Mesenchymal stem cell (in vitro differentiated cells and primary cell): ENCODE results near the gene FGFBP2.

Source experiments
- DNase-seq: peaks from one replicate; pipeline ENCODE4 v3.0.0-alpha.2; 2013
- H2AFZ ChIP-seq: one replicate; pipeline ENCODE4 v1.6.1; 2013; ENCODE audit warnings: low read depth, mild to moderate bottlenecking, control low read depth, inconsistent platforms, low read length, moderate library complexity
- H2AK5ac ChIP-seq: 2 replicates; pipeline ENCODE4 v1.6.1; 2013; ENCODE audit warnings: low read length, moderate library complexity, mild to moderate bottlenecking, inconsistent platforms; ENCODE audit not compliant: severe bottlenecking
- H2BK120ac ChIP-seq: one replicate; pipeline ENCODE4 v1.6.1; 2013; ENCODE audit warnings: low read depth, mild to moderate bottlenecking, inconsistent platforms, low read length, moderate library complexity
- H2BK12ac ChIP-seq, 2 experiments: one replicate each; pipeline ENCODE4 v1.6.1; 2013; ENCODE audit warnings: inconsistent platforms in 2 of 2, low read length in 2 of 2, mild to moderate bottlenecking in 2 of 2, moderate library complexity in 2 of 2, control low read depth in 1 of 2
- H2BK15ac ChIP-seq: one replicate; pipeline ENCODE4 v1.6.1; 2013; ENCODE audit warnings: mild to moderate bottlenecking, low read depth, inconsistent platforms; ENCODE audit not compliant: poor library complexity, severe bottlenecking
- H2BK5ac ChIP-seq: 2 replicates; pipeline ENCODE4 v1.6.1; 2013; ENCODE audit warnings: low read depth, mild to moderate bottlenecking, low read length, control low read depth, inconsistent platforms; ENCODE audit not compliant: poor library complexity, severe bottlenecking
- H3K14ac ChIP-seq, 2 experiments: one replicate each; pipeline ENCODE4 v1.6.1; 2013; ENCODE audit warnings: inconsistent platforms in 2 of 2, low read length in 2 of 2, control low read depth in 1 of 2, mild to moderate bottlenecking in 1 of 2, moderate library complexity in 1 of 2
- H3K18ac ChIP-seq, 2 experiments: one replicate each; pipeline ENCODE4 v1.6.1; 2013; ENCODE audit warnings: inconsistent platforms in 2 of 2, low read length in 2 of 2, control low read depth in 1 of 2, low read depth in 1 of 2, mild to moderate bottlenecking in 1 of 2
- H3K23ac ChIP-seq, 2 experiments: one replicate each; pipeline ENCODE4 v1.6.1; 2013; ENCODE audit warnings: inconsistent platforms in 2 of 2, low read length in 2 of 2, mild to moderate bottlenecking in 2 of 2, moderate library complexity in 2 of 2, control low read depth in 1 of 2
- H3K27ac ChIP-seq: 2 replicates; pipeline ENCODE4 v1.5.1; 2013; ENCODE audit warnings: mild to moderate bottlenecking, moderate library complexity, low read length, control low read depth, inconsistent platforms; ENCODE audit not compliant: poor library complexity, severe bottlenecking
- H3K27me3 ChIP-seq, 2 experiments: 2 replicates each; pipeline versions ENCODE4 v1.6.1 to v1.7.0; 2013; ENCODE audit warnings: low read length in 2 of 2, mild to moderate bottlenecking in 2 of 2, moderate library complexity in 2 of 2, control low read depth in 1 of 2, inconsistent platforms in 1 of 2; ENCODE audit not compliant: control insufficient read depth in 1 of 2, insufficient read depth in 1 of 2
- H3K36me3 ChIP-seq, 2 experiments: 2 replicates each; pipeline versions ENCODE4 v1.6.1 to v1.7.0; 2013; ENCODE audit warnings: low read length in 2 of 2, control low read depth in 1 of 2, inconsistent platforms in 1 of 2, low read depth in 1 of 2, mild to moderate bottlenecking in 1 of 2; ENCODE audit not compliant: insufficient read depth in 2 of 2, control insufficient read depth in 1 of 2
- H3K4ac ChIP-seq, 2 experiments: one replicate each; pipeline ENCODE4 v1.6.1; 2013; ENCODE audit warnings: inconsistent platforms in 2 of 2, low read length in 2 of 2, mild to moderate bottlenecking in 2 of 2, moderate library complexity in 2 of 2, control low read depth in 1 of 2, low read depth in 1 of 2
- H3K4me1 ChIP-seq: 2 replicates; pipeline ENCODE4 v1.6.1; 2013; ENCODE audit warnings: low read depth, low read length, control low read depth; ENCODE audit not compliant: control insufficient read depth, insufficient read depth
- H3K4me2 ChIP-seq: 2 replicates; pipeline ENCODE4 v1.6.1; 2013; ENCODE audit warnings: low read length, mild to moderate bottlenecking, inconsistent platforms; ENCODE audit not compliant: poor library complexity, severe bottlenecking
- H3K4me3 ChIP-seq, 2 experiments: 2 replicates each; pipeline versions ENCODE4 v1.5.1 to v1.7.0; 2013; ENCODE audit warnings: low read length in 2 of 2, mild to moderate bottlenecking in 2 of 2, control low read depth in 1 of 2, low read depth in 1 of 2; ENCODE audit not compliant: insufficient read depth in 1 of 2
- H3K79me1 ChIP-seq: replicated peaks from 2 replicates; pipeline ENCODE4 v1.6.1; 2013; ENCODE audit warnings: mild to moderate bottlenecking, control low read depth, low read length, inconsistent platforms; ENCODE audit not compliant: poor library complexity, severe bottlenecking
- H3K9ac ChIP-seq: 2 replicates; pipeline ENCODE4 v1.7.0; 2013; ENCODE audit warnings: mild to moderate bottlenecking, low read length, moderate library complexity
- H3K9me3 ChIP-seq: 2 replicates; pipeline ENCODE4 v1.7.0; 2013; ENCODE audit warnings: mild to moderate bottlenecking, low read length; ENCODE audit not compliant: control insufficient read depth
- H4K8ac ChIP-seq: one replicate; pipeline ENCODE4 v1.6.1; 2013; ENCODE audit warnings: inconsistent platforms, mild to moderate bottlenecking, low read length, moderate library complexity
- H4K91ac ChIP-seq: one replicate; pipeline ENCODE4 v1.6.1; 2013; ENCODE audit warnings: mild to moderate bottlenecking, low read length, inconsistent platforms
- WGBS: methylation state at CpG from one replicate; pipeline ENCODE4 v1.1.7; 2013; ENCODE audit warnings: mixed read lengths; 5-methylcytosine and 5-hydroxymethylcytosine counted together

The FGFBP2 gene

DNA sequence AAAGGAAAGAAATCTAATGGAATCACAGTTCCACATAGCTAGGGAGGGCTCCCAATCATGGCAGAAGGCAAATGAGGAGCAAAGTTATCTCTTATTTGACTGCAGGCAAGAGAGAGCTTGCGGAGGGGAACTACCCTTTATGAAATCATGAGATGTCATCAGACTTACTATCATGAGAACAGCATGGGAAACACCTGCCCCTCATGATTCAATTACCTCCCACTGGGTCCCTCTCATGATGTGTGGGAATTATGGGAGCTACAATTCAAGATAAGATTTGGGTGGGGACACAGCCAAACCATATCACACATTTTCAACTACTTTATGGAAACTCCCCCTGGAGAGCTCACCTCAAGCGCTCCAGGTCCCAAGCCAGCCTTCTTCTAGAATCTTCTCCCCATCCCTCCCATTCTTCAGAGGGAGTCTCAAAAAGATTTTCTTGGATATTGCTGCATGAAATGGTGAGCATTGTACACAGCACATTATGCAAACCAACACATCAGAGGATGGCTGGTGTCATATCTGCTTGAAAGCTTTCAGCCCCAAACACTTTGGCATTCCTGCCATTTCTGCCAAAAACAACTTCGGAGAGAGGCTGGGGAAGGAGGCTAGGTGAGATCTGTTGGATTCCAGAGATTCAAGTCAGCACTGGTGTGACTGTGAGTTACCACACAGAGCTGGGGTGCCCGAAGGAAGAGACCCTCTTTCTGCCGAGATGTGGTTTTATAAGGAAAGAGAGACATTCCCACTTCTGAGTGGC lies 31.3 kb downstream of the FGFBP2 start:
- Histone ChIP-seq H3K4me3 (no peak overlapping the region), H2AFZ (no peak overlapping the region), H3K14ac (no peak overlapping the region), H3K27me3 (peaks cover 0 to 2% of the 10 kb centered on the region in 2 experiments), H4K91ac (no peak overlapping the region), H3K4me1 (peaks cover 2% of the 10 kb centered on the region), H2BK120ac (no peak overlapping the region), H3K4ac (no peak overlapping the region), H2BK12ac (no peak overlapping the region), H3K27ac (no peak overlapping the region), H2BK5ac (no peak overlapping the region), H3K4me2 (no peak overlapping the region), H3K9ac (no peak overlapping the region), H2AK5ac (no peak overlapping the region), H3K23ac (no peak overlapping the region), H3K9me3 (no peaks in the 10 kb centered on the region), H2BK15ac (no peak overlapping the region), H3K79me1 (no peaks in the 10 kb centered on the region), H4K8ac (no peak overlapping the region), H3K36me3 (no peaks in the 10 kb centered on the region), H3K18ac (no peak overlapping the region)
- no peak for DNase-seq
- WGBS: 92% methylated on average over 2 of the region's 5 CpGs

DNA sequence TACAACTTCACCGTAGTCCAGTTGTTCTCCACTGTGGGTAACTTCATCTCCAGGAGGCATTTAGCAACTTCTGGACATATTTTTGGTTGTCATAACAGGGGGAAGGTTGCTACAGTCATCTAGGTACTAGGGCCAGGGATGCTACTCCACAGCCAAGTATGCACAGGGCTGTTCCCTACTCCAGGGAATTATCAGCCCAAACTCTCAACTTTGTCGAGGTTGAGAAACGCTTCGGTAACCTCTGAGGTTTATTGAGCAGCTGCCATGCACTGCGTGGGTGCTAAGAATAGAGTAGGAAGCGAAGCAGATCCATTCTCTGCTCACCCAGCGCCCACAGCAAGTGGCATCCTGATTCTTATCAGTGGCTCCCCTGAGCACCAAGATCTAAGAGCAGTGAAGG lies 32.7 kb downstream of the FGFBP2 start:
- H4K8ac ChIP-seq: no peak overlapping the region
- WGBS: 94% methylated on average over 7 of the region's 7 CpGs
- no peak overlapping the region for H2AFZ ChIP-seq
- no peaks in the 10 kb centered on the region for H3K36me3 ChIP-seq
- no peak overlapping the region for H2BK15ac ChIP-seq
- no peak for DNase-seq
- no peak overlapping the region for H3K4me3 ChIP-seq
- H3K18ac ChIP-seq: no peak overlapping the region
- no peak overlapping the region for H2BK12ac ChIP-seq
- no peak overlapping the region for H2BK120ac ChIP-seq
- no peak overlapping the region for H2BK5ac ChIP-seq
- H3K4ac ChIP-seq: no peak overlapping the region
- peaks cover 2% of the 10 kb centered on the region for H3K4me1 ChIP-seq
- H3K27me3 ChIP-seq: no peaks in the 10 kb centered on the region
- no peaks in the 10 kb centered on the region for H3K79me1 ChIP-seq
- H3K9me3 ChIP-seq: no peaks in the 10 kb centered on the region
- H3K14ac ChIP-seq: no peak overlapping the region
- H2AK5ac ChIP-seq: no peak overlapping the region
- no peak overlapping the region for H3K27ac ChIP-seq
- H3K9ac ChIP-seq: peak overlapping the region; percentile 22
- H3K4me2 ChIP-seq: no peak overlapping the region
- no peak overlapping the region for H3K23ac ChIP-seq
- no peak overlapping the region for H4K91ac ChIP-seq

DNA sequence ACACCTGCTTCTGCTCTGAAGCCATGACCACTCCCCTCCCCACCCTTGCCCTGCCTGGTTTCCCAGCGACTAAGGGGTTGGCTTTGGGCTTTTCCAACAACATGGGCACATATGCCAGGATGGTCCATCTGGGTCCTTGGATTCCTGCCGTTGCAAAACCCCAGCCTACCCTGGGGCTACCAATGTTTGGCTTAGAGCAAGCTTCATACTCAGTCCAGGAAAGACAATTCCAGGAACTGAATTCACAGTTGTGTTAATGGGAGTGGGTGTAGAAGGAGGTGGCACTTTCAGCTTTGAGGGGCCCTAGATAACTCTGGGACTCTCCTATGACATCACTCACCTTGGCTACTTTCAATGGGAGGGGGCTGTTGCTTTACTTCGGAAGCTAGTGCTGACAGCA lies 33.4 kb downstream of the FGFBP2 start:
- DNase-seq: no peak
- Histone ChIP-seq H4K91ac (no peak overlapping the region), H3K23ac (no peak overlapping the region), H2BK12ac (no peak overlapping the region), H3K79me1 (no peaks in the 10 kb centered on the region), H2BK120ac (no peak overlapping the region), H3K4me2 (no peak overlapping the region), H3K4ac (no peak overlapping the region), H3K14ac (no peak overlapping the region), H3K36me3 (no peaks in the 10 kb centered on the region), H3K4me1 (peaks cover 2% of the 10 kb centered on the region), H3K27me3 (no peaks in the 10 kb centered on the region), H2BK15ac (no peak overlapping the region), H3K4me3 (no peak overlapping the region), H3K9me3 (no peaks in the 10 kb centered on the region), H4K8ac (no peak overlapping the region), H2AFZ (no peak overlapping the region), H3K9ac (peak overlapping the region; percentile 22), H2AK5ac (no peak overlapping the region), H3K27ac (no peak overlapping the region), H2BK5ac (no peak overlapping the region), H3K18ac (no peak overlapping the region)
- WGBS: 85% methylated on average over 3 of the region's 3 CpGs

DNA sequence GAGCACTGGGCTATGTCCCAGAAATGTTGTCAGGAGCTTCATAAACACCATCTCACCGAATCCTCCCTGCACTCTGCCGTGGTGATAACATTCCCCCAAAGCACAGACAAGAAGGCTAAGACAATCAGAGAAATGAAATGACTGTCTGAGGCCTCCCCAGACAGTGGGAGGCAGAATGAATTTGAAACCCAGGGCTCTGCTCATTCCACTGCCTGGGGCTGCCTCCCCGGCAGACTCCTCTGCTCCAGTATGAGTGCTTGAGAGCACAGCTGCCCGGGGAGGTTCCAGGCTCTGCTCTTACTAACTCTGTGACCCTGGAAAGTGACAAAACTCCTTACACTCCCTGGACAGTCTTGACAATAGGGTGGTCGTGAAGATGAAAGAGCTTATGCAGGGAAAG lies 34.1 kb downstream of the FGFBP2 start:
- Histone ChIP-seq H2AK5ac (no peak overlapping the region), H2AFZ (no peak overlapping the region), H3K4me2 (no peak overlapping the region), H2BK120ac (no peak overlapping the region), H2BK15ac (no peak overlapping the region), H3K27me3 (no peaks in the 10 kb centered on the region), H3K14ac (no peak overlapping the region), H3K18ac (no peak overlapping the region), H3K4me1 (peaks cover 2% of the 10 kb centered on the region), H2BK12ac (no peak overlapping the region), H3K36me3 (no peaks in the 10 kb centered on the region), H4K91ac (no peak overlapping the region), H2BK5ac (no peak overlapping the region), H3K9ac (no peak overlapping the region), H4K8ac (no peak overlapping the region), H3K79me1 (no peaks in the 10 kb centered on the region), H3K27ac (no peak overlapping the region), H3K23ac (no peak overlapping the region), H3K9me3 (no peaks in the 10 kb centered on the region), H3K4ac (no peak overlapping the region), H3K4me3 (no peak overlapping the region)
- DNase-seq: no peak
- WGBS: 90% methylated on average over 5 of the region's 5 CpGs
